K562 (cell line): ENCODE measurements around the gene ARL8A. TPM values are rescaled to one million over a fixed set of nuclear protein-coding genes. Genes with fewer than 3 reads are reported as not detected.

ENCODE experiments used
- EP400 ChIP-seq: fragments of 450-650 bp; IDR thresholded peaks from 2 replicates; pipeline ENCODE4 v1.6.1; 2017; ENCODE audit warnings: antibody characterized with exemption, mild to moderate bottlenecking, moderate library complexity
- NCOA4 ChIP-seq: fragments of 450-650 bp; IDR thresholded peaks from 2 replicates; pipeline ENCODE4 v1.6.1; 2018; ENCODE audit warnings: mild to moderate bottlenecking; ENCODE audit not compliant: partially characterized antibody
- NEUROD1 ChIP-seq: fragments of 150-350 bp; IDR thresholded peaks from 2 replicates; pipeline ENCODE4 v1.6.1; 2014; ENCODE audit warnings: borderline replicate concordance, low read length, low read depth; ENCODE audit not compliant: partially characterized antibody
- NR2C2 ChIP-seq, 2 experiments: fragments of 200-800 bp in 1 of 2; sonication (Bioruptor generic) in 1 of 2; sonication (generic) in 1 of 2; formaldehyde crosslinking in 1 of 2; IDR thresholded peaks; 2 replicates each; pipeline versions ENCODE4 v1.6.1 to v1.8.0; 2016 to 2022; ENCODE audit warnings: mild to moderate bottlenecking in 1 of 2, missing compliant biosample characterization in 1 of 2, missing genetic modification characterization in 1 of 2, missing genetic modification reagents in 1 of 2
- ZBTB11 ChIP-seq, 3 experiments: fragments of 200-800 bp in 1 of 3; fragments of 250-450 bp in 1 of 3; fragments of 450-650 bp in 1 of 3; sonication (Bioruptor Pico) in 1 of 3; sonication (Bioruptor generic) in 1 of 3; formaldehyde crosslinking in 1 of 3; IDR thresholded peaks; 2 replicates each; pipeline versions ENCODE4 v1.6.1 to v1.8.0; 2016 to 2022; ENCODE audit warnings: mild to moderate bottlenecking in 2 of 3, missing genetic modification characterization in 2 of 3, missing compliant biosample characterization in 1 of 3, moderate library complexity in 1 of 3
- ZBTB8A ChIP-seq: fragments of 450-650 bp; IDR thresholded peaks from 2 replicates; pipeline ENCODE4 v1.6.1; 2018; ENCODE audit warnings: mild to moderate bottlenecking, moderate library complexity; ENCODE audit not compliant: partially characterized antibody
- ZFP30 ChIP-seq: fragments of 250-450 bp; sonication (Bioruptor Pico); IDR thresholded peaks from 2 replicates; pipeline ENCODE4 v1.8.0; 2022; ENCODE audit warnings: moderate library complexity, mild to moderate bottlenecking, inconsistent platforms, borderline replicate concordance
- ZNF165 ChIP-seq: fragments of 250-450 bp; sonication (Bioruptor Pico); IDR thresholded peaks from 2 replicates; pipeline ENCODE4 v1.4.0; 2020; ENCODE audit warnings: borderline replicate concordance
- ZNF347 ChIP-seq: fragments of 450-650 bp; formaldehyde crosslinking; IDR thresholded peaks from 2 replicates; pipeline ENCODE4 v1.4.0; 2020; ENCODE audit warnings: low read depth, mild to moderate bottlenecking, moderate library complexity
- ZNF830 ChIP-seq: fragments of 250-450 bp; sonication (Bioruptor Pico); IDR thresholded peaks from 2 replicates; pipeline ENCODE4 v1.5.0; 2021; ENCODE audit warnings: mild to moderate bottlenecking
- polyA plus RNA-seq, 8 experiments: library from polyadenylated mRNA; depleted of rRNA in 4 of 8; stranded (reverse) in 5 of 8; unstranded in 3 of 8; fragments of >200 nt; fragmentation: Nextera tagmentation in 2 of 8; fragmentation: Illumina TruSeq in 1 of 8; extraction: Ambion mirVana in 2 of 8; extraction: Trizol in 1 of 8; gene quantifications; 2 replicates each; pipeline versions ENCODE4 v1.2.1 to v1.2.3, GENCODE V29; 2011 to 2014; ENCODE audit warnings: inconsistent platforms in 1 of 8, missing spikeins in 1 of 8
- total RNA-seq, 7 experiments: library from RNA; depleted of rRNA in 6 of 7; stranded (reverse); fragments of >200 nt in 6 of 7; fragmentation: Illumina TruSeq in 2 of 7; extraction: Trizol in 2 of 7; gene quantifications; 2 replicates each; pipeline versions ENCODE4 v1.2.1 to v1.2.3, GENCODE V29; 2011 to 2021; ENCODE audit warnings: low replicate concordance in 1 of 7
- TF ChIP-seq, protein P1 (sequence below): fragments of 450-650 bp; IDR thresholded peaks from 2 replicates; pipeline ENCODE4 v1.6.1; 2016; ENCODE audit warnings: mild to moderate bottlenecking
- TF ChIP-seq, protein P2 (sequence below): sonication (generic); formaldehyde crosslinking; IDR thresholded peaks from 2 replicates; pipeline ENCODE4 v1.8.1; 2023; ENCODE audit warnings: missing genetic modification reagents, mild to moderate bottlenecking, borderline replicate concordance
- TF ChIP-seq, protein P3 (sequence below): fragments of 250-450 bp; sonication (Bioruptor Pico); IDR thresholded peaks from 2 replicates; pipeline ENCODE4 v1.6.1; 2021; ENCODE audit warnings: mild to moderate bottlenecking

Gene ARL8A
- total and polyA plus RNA-seq, 9 of the 15 experiments (the other 6 are each of a cell fraction or from before 2014, with no cell fraction given) = 0.17 to 27.3 (median 15.6) TPM

DNA sequence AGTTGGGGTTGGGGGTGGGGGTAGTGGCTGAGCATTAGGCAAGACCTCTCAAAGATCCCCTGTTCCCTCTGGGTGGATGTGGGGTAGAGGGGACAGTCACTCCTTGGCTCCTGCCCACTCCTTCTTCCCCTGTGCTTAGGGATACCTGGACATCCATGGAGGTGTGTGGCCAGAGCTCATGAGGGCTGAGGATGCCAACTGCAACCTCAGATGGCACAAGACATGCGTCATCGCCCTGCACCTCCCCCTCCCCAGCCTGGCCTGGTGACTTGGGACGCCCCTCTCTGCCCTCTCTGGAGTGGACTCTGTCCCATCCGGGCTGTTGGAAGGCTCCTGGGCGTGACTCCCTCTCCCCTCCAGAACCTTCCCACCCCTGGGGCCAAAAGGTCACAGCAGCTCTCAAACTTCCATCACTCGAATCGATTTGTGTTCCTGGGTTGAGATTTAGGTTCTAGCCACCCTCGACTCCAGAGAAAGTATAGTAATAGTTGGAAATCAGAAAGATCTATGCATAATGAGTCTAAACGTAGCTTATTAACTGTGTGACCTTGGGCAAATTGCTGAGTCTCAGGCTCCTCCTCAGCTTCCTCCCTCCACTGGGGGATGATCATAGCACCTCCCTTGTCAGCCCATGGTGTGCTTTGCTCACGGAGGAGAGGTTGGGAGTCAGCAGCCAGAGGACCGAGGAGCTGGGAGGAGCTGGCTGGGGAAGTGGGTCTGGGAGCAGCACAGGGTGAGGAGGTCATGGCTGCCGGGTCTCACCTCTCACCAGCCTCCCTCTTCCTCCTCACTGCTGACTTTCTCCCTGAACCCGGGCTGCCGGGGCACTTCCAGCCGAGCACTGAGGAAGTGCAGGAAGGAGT lies 18.1 kb upstream of the ARL8A start (continued):
- TF ChIP-seq, protein P1, sequence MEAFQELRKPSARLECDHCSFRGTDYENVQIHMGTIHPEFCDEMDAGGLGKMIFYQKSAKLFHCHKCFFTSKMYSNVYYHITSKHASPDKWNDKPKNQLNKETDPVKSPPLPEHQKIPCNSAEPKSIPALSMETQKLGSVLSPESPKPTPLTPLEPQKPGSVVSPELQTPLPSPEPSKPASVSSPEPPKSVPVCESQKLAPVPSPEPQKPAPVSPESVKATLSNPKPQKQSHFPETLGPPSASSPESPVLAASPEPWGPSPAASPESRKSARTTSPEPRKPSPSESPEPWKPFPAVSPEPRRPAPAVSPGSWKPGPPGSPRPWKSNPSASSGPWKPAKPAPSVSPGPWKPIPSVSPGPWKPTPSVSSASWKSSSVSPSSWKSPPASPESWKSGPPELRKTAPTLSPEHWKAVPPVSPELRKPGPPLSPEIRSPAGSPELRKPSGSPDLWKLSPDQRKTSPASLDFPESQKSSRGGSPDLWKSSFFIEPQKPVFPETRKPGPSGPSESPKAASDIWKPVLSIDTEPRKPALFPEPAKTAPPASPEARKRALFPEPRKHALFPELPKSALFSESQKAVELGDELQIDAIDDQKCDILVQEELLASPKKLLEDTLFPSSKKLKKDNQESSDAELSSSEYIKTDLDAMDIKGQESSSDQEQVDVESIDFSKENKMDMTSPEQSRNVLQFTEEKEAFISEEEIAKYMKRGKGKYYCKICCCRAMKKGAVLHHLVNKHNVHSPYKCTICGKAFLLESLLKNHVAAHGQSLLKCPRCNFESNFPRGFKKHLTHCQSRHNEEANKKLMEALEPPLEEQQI = no peak
- peak; percentile 34; the same call in 1 of the 2 replicates for TF ChIP-seq NR2C2 (CRISPR knock-in tag; IDR thresholded peaks at IDR 0.05)
- peak; percentile 85 for TF ChIP-seq NR2C2 (tag; IDR thresholded peaks at IDR 0.05)
- TF ChIP-seq, protein P2, sequence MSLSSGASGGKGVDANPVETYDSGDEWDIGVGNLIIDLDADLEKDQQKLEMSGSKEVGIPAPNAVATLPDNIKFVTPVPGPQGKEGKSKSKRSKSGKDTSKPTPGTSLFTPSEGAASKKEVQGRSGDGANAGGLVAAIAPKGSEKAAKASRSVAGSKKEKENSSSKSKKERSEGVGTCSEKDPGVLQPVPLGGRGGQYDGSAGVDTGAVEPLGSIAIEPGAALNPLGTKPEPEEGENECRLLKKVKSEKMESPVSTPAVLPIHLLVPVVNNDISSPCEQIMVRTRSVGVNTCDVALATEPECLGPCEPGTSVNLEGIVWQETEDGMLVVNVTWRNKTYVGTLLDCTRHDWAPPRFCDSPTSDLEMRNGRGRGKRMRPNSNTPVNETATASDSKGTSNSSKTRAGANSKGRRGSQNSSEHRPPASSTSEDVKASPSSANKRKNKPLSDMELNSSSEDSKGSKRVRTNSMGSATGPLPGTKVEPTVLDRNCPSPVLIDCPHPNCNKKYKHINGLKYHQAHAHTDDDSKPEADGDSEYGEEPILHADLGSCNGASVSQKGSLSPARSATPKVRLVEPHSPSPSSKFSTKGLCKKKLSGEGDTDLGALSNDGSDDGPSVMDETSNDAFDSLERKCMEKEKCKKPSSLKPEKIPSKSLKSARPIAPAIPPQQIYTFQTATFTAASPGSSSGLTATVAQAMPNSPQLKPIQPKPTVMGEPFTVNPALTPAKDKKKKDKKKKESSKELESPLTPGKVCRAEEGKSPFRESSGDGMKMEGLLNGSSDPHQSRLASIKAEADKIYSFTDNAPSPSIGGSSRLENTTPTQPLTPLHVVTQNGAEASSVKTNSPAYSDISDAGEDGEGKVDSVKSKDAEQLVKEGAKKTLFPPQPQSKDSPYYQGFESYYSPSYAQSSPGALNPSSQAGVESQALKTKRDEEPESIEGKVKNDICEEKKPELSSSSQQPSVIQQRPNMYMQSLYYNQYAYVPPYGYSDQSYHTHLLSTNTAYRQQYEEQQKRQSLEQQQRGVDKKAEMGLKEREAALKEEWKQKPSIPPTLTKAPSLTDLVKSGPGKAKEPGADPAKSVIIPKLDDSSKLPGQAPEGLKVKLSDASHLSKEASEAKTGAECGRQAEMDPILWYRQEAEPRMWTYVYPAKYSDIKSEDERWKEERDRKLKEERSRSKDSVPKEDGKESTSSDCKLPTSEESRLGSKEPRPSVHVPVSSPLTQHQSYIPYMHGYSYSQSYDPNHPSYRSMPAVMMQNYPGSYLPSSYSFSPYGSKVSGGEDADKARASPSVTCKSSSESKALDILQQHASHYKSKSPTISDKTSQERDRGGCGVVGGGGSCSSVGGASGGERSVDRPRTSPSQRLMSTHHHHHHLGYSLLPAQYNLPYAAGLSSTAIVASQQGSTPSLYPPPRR (CRISPR knock-in tag) = no peak
- no peak for TF ChIP-seq ZFP30
- TF ChIP-seq, protein P3, sequence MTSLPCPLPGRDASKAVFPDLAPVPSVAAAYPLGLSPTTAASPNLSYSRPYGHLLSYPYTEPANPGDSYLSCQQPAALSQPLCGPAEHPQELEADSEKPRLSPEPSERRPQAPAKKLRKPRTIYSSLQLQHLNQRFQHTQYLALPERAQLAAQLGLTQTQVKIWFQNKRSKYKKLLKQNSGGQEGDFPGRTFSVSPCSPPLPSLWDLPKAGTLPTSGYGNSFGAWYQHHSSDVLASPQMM (CRISPR knock-in tag) = no peak
- no peak for TF ChIP-seq ZBTB8A
- TF ChIP-seq NEUROD1 = no peak
- no peak for TF ChIP-seq ZBTB11 (CRISPR knock-in tag; IDR thresholded peaks at IDR 0.05)
- no peak for TF ChIP-seq NCOA4
- no peak for TF ChIP-seq ZNF165 (CRISPR knock-in tag)
- no peak for TF ChIP-seq ZNF347 (CRISPR knock-in tag)
- peak; percentile 20; the same call in 1 of the 2 replicates for TF ChIP-seq EP400
- peak; percentile 87; the same call in 1 of the 2 replicates for TF ChIP-seq ZNF830 (CRISPR knock-in tag)
